Measurements from ENCODE around the gene KIAA0232. TPM values are rescaled to one million over a fixed set of nuclear protein-coding genes. Genes with fewer than 3 reads are reported as not detected.

KIAA0232 gene
- total RNA-seq, 4 donors from 2014 or later, result 27.6 to 34.1 (median 32.7) TPM

GRCh38 chr4:6740347-6740746 lies 42.2 kb upstream of the KIAA0232 start:
- DNase-seq (ENCODE audit: low spot score in 2 of 2), result no peak
- Histone ChIP-seq H3K9me3 (no peaks in the 10 kb centered on the region), H3K36me3 (no peaks in the 10 kb centered on the region), H3K4me1 (no peaks in the 10 kb centered on the region), H3K27me3 (no peaks in the 10 kb centered on the region), H3K27ac (no peak overlapping the region), H3K4me3 (no peak overlapping the region)
- TF ChIP-seq POLR2A (IDR thresholded peaks at IDR 0.05) (no peak), EP300 (IDR thresholded peaks at IDR 0.05) (no peak), POLR2AphosphoS5 (IDR thresholded peaks at IDR 0.05) (no peak), CTCF (IDR thresholded peaks at IDR 0.05) (no peak)
- WGBS, result 89% methylated on average over 8 of the region's 8 CpGs

- no peak overlapping the region for H3K27ac ChIP-seq
- WGBS, result 69% methylated on average over 2 of the region's 2 CpGs
Observed at GRCh38 chr4:6742507-6742906, 40.0 kb upstream of the KIAA0232 start.

GRCh38 chr4:6742989-6743388 lies 39.5 kb upstream of the KIAA0232 start:
- Histone ChIP-seq H3K36me3 (no peaks in the 10 kb centered on the region), H3K4me3 (no peak overlapping the region), H3K4me1 (peaks cover 16% of the 10 kb centered on the region), H3K27ac (no peak overlapping the region), H3K27me3 (no peaks in the 10 kb centered on the region), H3K9me3 (no peaks in the 10 kb centered on the region)
- DNase-seq (ENCODE audit: low spot score in 2 of 2), result no peak
- WGBS, result 85% methylated on average over 11 of the region's 11 CpGs
- TF ChIP-seq EP300 (IDR thresholded peaks at IDR 0.05), result no peak
- no peak for TF ChIP-seq POLR2AphosphoS5 (IDR thresholded peaks at IDR 0.05)
- no peak for TF ChIP-seq POLR2A (IDR thresholded peaks at IDR 0.05)
- TF ChIP-seq CTCF (IDR thresholded peaks at IDR 0.05), result no peak

More at GRCh38 chr4:6742507-6742906, 40.0 kb upstream of the KIAA0232 start:
- no peaks in the 10 kb centered on the region for H3K27me3 ChIP-seq
- no peak overlapping the region for H3K4me3 ChIP-seq
- no peak for DNase-seq (ENCODE audit: low spot score in 2 of 2)
- H3K9me3 ChIP-seq, result no peaks in the 10 kb centered on the region
- no peaks in the 10 kb centered on the region for H3K36me3 ChIP-seq
- TF ChIP-seq CTCF (IDR thresholded peaks at IDR 0.05) (no peak), EP300 (IDR thresholded peaks at IDR 0.05) (no peak), POLR2A (IDR thresholded peaks at IDR 0.05) (no peak), POLR2AphosphoS5 (IDR thresholded peaks at IDR 0.05) (no peak)
- peaks cover 11% of the 10 kb centered on the region for H3K4me1 ChIP-seq

GRCh38 chr4:6746721-6747293 lies 35.7 kb upstream of the KIAA0232 start:
- no peak for DNase-seq (ENCODE audit: low spot score in 2 of 2)

More at GRCh38 chr4:6746721-6747293, 35.7 kb upstream of the KIAA0232 start:
- TF ChIP-seq EP300 (IDR thresholded peaks at IDR 0.05) (no peak), POLR2AphosphoS5 (IDR thresholded peaks at IDR 0.05) (no peak), CTCF (IDR thresholded peaks at IDR 0.05) (no peak), POLR2A (IDR thresholded peaks at IDR 0.05) (no peak)
- WGBS, result 43% methylated on average over 12 of the region's 20 CpGs
- Histone ChIP-seq H3K4me1 (peaks cover 49% of the 10 kb centered on the region), H3K27me3 (no peaks in the 10 kb centered on the region), H3K4me3 (no peak overlapping the region), H3K36me3 (no peaks in the 10 kb centered on the region), H3K9me3 (no peaks in the 10 kb centered on the region), H3K27ac (no peak overlapping the region)

Data from suprapubic skin (tissue), 4 donors.